Measurements from ENCODE around the gene MMRN1. TPM values are rescaled to one million over a fixed set of nuclear protein-coding genes. Genes with fewer than 3 reads are reported as not detected.

The MMRN1 gene
- total RNA-seq, 2 donors from 2014 or later = not detected

DNA sequence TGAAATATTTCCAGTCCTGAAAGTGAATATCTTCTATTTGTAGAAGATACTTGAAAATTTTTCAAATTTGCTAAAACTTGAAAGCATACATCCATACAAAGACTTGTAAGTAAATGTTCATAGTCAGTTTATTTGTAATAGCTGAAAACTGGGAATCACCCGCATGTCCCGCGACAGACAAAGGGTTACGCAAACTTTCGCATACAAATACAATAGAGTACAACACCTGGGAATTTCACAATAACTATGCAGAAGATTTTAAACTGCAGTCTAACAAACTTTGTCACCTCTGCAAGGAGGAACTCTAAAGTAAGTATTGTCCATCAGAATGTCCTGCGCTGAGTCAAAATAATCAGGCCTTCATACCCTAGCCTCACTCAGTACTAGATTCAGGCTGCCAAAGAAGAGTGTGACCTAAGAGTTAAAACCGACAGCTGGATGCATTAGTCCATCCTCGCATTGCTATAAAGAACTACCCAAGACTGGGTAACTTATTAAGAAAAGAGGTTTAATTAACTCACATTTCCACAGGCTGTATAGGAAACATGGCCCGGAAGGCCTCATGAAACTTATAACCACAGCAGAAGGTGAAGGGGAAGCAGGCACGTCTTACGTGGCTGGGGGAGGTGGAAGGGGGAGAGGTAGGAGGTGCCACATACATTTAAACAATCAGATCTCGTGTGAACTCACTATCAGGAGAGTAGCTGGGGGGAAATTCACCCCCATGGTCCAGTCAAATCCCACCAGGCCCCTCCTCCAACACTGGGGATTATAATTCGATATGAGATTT is 60.4 kb downstream of the MMRN1 start:
- Histone ChIP-seq H3K27me3 (ENCODE audit: control insufficient read depth, insufficient read depth, low read length, poor library complexity, severe bottlenecking) (no peaks in the 10 kb centered on the region), H3K36me3 (ENCODE audit: control insufficient read depth, insufficient read depth, low read length) (no peaks in the 10 kb centered on the region), H3K4me3 (ENCODE audit: low read length) (no peak overlapping the region), H3K9me3 (ENCODE audit: control insufficient read depth, low read length) (no peaks in the 10 kb centered on the region), H3K4me1 (ENCODE audit: control insufficient read depth, insufficient read depth, low read length) (no peaks in the 10 kb centered on the region), H3K27ac (ENCODE audit: low read depth, low read length) (no peak overlapping the region), H3K9ac (ENCODE audit: extremely low read depth, low read length, poor library complexity, severe bottlenecking) (no peak overlapping the region)
- H3K4me3 Mint-ChIP-seq = no peak overlapping the region
- H3K27me3 Mint-ChIP-seq (ENCODE audit: insufficient read depth) = no peaks in the 10 kb centered on the region
- H3K36me3 Mint-ChIP-seq (ENCODE audit: low read depth) = no peaks in the 10 kb centered on the region
- H3K27ac Mint-ChIP-seq = no peak overlapping the region
- no peak for TF ChIP-seq CTCF (conservative IDR thresholded peaks at IDR 0.05)
- H3K9me3 Mint-ChIP-seq = no peaks in the 10 kb centered on the region
- no peak for DNase-seq
- WGBS, 2 experiments (ENCODE audit: insufficient coverage in 1 of 2, insufficient read length in 1 of 2) = 92% methylated on average over 11 of the region's 13 CpGs; no CpG with 5 or more reads in 1 of the 2 experiments
- H3K4me1 Mint-ChIP-seq = peaks cover 13% of the 10 kb centered on the region

GRCh38 chr4:89957046-89957926 is 62.6 kb downstream of the MMRN1 start:
- no peak overlapping the region for H3K27ac Mint-ChIP-seq
- H3K27me3 Mint-ChIP-seq (ENCODE audit: insufficient read depth) = no peaks in the 10 kb centered on the region
- Histone ChIP-seq H3K27ac (ENCODE audit: low read depth, low read length) (no peak overlapping the region), H3K27me3 (ENCODE audit: control insufficient read depth, insufficient read depth, low read length, poor library complexity, severe bottlenecking) (no peaks in the 10 kb centered on the region), H3K36me3 (ENCODE audit: control insufficient read depth, insufficient read depth, low read length) (no peaks in the 10 kb centered on the region), H3K4me3 (ENCODE audit: low read length) (no peak overlapping the region), H3K9me3 (ENCODE audit: control insufficient read depth, low read length) (no peaks in the 10 kb centered on the region), H3K4me1 (ENCODE audit: control insufficient read depth, insufficient read depth, low read length) (no peaks in the 10 kb centered on the region), H3K9ac (ENCODE audit: extremely low read depth, low read length, poor library complexity, severe bottlenecking) (no peak overlapping the region)
- 76 to 85% methylated on average over 2 to 4 of the region's 4 CpGs for WGBS, 2 experiments (ENCODE audit: insufficient coverage in 1 of 2, insufficient read length in 1 of 2)
- H3K4me1 Mint-ChIP-seq = peaks cover 23% of the 10 kb centered on the region
- DNase-seq = peak; percentile 49
- no peaks in the 10 kb centered on the region for H3K36me3 Mint-ChIP-seq (ENCODE audit: low read depth)
- H3K4me3 Mint-ChIP-seq = no peak overlapping the region
- no peaks in the 10 kb centered on the region for H3K9me3 Mint-ChIP-seq
- no peak for TF ChIP-seq CTCF (conservative IDR thresholded peaks at IDR 0.05)

DNA sequence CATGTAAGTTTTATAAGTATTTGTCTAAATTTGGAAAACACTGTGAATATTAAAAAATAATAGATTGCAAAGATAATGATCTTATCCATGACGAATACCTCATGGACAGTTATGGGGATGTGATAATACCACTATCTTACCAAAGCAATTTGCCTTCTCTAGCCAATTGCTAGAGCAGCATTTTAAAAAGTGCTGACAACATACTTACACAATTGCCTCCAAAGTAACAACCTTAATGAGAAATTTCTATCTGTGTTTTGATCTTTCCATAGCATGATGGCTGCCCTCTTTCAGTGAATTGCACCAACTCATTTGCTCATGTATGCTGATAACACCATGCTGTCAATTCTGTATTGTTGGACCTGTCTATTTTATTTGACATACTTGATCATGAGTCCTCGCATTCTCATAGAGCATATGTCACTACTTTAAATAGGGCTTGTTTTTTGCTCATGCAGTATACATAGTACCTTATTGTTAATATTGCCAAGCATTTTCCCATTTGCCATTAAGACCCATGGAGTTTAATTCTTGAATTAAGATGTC is 87.2 kb downstream of the MMRN1 start:
- Mint-ChIP-seq H3K4me3 (no peak overlapping the region), H3K27me3 (ENCODE audit: insufficient read depth) (no peaks in the 10 kb centered on the region), H3K4me1 (no peaks in the 10 kb centered on the region), H3K27ac (no peak overlapping the region), H3K9me3 (no peaks in the 10 kb centered on the region), H3K36me3 (ENCODE audit: low read depth) (no peaks in the 10 kb centered on the region)
- no peaks in the 10 kb centered on the region for H3K9me3 ChIP-seq (ENCODE audit: control insufficient read depth, low read length)
- H3K4me3 ChIP-seq (ENCODE audit: low read length) = no peak overlapping the region
- no peak overlapping the region for H3K9ac ChIP-seq (ENCODE audit: extremely low read depth, low read length, poor library complexity, severe bottlenecking)
- DNase-seq = no peak
- no peaks in the 10 kb centered on the region for H3K4me1 ChIP-seq (ENCODE audit: control insufficient read depth, insufficient read depth, low read length)
- TF ChIP-seq CTCF (conservative IDR thresholded peaks at IDR 0.05) = no peak
- WGBS, 2 experiments (ENCODE audit: insufficient coverage in 1 of 2, insufficient read length in 1 of 2) = 92% methylated on average over 2 of the region's 2 CpGs; no CpG with 5 or more reads in 1 of the 2 experiments
- H3K27ac ChIP-seq (ENCODE audit: low read depth, low read length) = no peak overlapping the region
- no peaks in the 10 kb centered on the region for H3K36me3 ChIP-seq (ENCODE audit: control insufficient read depth, insufficient read depth, low read length)
- no peaks in the 10 kb centered on the region for H3K27me3 ChIP-seq (ENCODE audit: control insufficient read depth, insufficient read depth, low read length, poor library complexity, severe bottlenecking)

Measured in endodermal cell (in vitro differentiated cells).